Stimulated activated CD8-positive, alpha-beta memory T cell treated with anti-CD3 and anti-CD28 coated beads, Interleukin-4, amount 100 ng/mL, for 4 hours (primary cell): ENCODE results near the gene FLT4.
"Not testable (repeated sequence)": the region's sequence is repeated elsewhere in the genome, so short reads cannot be mapped to it uniquely, and the experiment has no call there.

Experiments used
- DNase-seq, 2 donors: peaks; one replicate each; pipeline ENCODE4 v3.0.0-alpha.2; 2020; ENCODE audit warnings: low read depth in 2 of 2, low spot score in 1 of 2

FLT4 gene

GRCh38 chr5:180670586-180671359 is 21.4 kb upstream of the FLT4 start:
- no peak for DNase-seq

DNA sequence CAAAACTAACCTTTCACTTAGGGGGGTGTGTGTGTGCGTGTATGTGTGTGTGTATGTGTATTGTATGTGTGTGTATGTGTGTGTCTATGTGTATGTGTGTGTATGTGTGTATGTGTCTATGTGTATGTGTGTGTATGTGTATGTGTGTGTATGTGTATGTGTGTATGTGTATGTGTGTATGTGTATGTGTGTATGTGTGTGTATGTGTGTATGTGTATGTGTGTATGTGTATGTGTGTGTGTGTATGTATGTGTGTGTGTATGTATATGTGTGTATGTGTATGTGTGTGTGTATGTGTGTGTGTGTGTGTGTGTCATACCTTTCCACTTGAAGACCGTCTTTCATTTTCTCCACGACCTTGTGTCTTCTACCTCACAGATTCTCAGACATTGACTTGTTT is 20.8 kb upstream of the FLT4 start:
- no peak for DNase-seq

DNA sequence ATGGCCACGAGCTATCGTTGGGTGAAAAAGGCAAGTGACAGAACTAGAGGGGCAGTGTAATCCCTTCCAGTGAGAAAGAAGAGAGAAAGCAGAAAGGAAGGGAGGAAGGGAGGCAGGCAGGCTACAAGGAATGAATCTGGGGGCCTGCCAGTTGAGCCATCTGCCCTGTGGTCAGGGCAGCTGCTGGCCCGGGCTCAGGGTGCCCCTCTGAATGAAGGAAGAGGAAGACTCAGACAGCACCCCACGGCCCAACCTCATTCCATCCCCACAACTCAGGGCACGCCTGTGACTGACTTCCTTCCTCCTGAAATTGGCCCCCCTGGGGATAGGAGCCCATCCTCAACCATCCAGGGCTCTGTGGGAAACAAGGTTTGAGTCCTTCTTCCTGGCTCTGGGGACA is 20.3 kb upstream of the FLT4 start:
- no peak for DNase-seq

DNA sequence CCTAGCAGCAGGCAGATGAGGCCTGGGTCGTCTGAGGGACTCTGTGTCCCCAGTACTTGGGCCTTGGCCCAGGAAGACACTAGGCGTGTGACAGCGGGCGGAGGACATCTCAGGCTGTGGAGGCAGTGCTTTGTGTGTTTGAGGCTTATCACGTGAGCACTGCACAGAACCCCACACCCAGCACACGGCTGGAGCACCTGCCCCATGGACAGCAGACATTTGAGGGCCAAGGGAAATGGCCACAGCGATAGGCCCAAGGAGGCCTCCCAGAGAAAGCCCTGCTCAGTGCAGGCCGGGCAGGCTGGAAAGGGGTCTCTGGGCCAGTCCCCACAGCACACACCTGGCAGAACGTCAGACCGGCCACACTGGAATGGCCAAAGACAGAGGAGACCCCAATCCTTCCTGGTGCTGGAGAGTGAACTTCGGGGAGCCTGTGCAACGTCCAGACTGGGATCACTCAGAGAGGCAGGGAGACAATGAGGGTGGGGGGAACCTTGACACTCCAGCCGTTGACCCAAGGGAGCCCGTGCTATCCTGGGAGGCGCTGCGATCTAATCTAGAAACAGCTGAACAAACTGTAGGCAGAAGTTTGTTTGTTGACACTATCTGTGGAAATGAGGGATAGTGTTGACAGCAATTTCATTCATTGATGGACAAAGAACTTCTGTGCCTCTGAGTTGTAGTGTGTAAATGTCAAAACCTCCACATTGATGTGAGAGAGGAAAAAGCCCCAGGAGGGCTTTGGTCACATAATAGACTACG is 19.6 kb upstream of the FLT4 start:
- DNase-seq, result no peak

GRCh38 chr5:180666812-180667211 is 17.4 kb upstream of the FLT4 start:
- no peak for DNase-seq

- DNase-seq, result no peak
Measured at GRCh38 chr5:180665682-180666404, 16.4 kb upstream of the FLT4 start.

DNA sequence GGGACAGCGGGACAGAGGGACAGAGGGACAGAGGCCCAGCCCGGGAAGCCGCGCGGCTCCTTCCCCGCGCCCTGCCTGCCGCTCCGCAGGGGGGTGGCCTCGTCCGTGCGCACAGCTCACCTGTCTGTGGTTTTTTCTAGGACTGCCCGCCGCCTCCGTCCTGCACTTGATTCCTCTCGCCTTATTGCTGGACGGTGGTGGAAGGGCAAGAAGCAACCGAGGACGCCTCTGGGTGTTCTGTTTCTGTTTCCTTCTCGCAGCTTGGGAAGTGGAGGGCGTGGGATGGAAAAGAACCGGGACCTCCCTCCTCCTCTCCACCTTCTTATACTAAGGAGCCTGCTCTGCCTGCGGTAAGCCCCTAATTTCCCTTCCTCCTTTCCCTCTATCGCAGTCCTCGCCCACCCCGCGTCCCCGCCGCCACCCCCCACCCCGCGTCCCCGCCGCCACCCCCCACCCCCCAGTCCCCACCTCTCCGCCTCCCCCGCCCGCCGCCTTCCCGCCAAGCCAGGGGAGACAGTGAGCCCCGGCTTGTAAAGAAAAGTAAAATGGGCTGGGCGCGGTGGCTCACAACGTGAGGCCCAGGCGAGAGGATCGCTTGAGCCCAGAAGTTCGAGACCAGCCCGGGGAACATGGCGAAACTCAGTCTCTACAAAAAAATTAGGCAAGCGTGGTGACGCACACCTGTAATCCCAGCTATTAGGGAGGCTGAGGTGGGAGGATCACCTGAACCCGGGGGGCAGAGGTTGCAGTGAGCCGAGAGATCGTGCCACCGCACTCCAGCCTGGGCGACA is 9.6 kb upstream of the FLT4 start:
- DNase-seq, result no peak

DNA sequence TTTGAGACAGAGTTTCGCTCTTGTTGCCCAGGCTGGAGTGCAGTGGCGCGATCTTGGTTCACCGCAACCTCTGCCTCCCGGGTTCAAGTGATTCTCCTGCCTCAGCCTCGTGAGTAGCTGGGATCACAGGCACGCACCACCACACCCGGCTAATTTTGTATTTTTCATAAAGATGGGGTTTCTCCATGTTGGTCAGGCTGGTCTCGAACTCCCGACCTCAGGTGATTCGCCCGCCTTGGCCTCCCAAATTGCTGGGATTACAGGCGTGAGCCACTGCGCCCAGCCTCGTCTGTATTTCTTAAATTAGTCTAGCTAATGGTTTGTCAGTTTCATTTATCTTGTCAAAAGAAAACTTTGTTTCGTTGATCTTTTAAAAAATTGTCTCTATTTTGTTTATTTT is 5.8 kb upstream of the FLT4 start:
- not testable (repeated sequence) for DNase-seq

DNA sequence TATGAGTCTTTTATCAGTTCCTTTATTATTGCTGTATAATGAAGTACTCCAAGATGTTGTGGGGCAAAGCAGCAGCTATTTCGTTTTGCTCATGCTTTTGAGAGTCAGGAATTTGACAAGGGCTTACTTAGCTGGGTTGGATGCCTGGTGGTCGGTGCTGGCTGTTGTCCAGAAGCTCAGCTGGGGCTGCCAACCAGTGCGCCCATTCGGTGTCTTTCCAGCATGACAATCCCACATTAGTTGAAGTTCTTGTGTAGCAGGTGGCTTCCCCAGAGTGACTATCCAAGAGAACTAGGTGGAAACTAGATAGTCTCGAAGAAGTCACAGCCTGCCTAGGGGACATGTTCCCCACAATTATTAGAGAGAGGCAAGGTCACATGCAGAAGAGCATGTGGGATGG is 3.4 kb upstream of the FLT4 start:
- no peak for DNase-seq

GRCh38 chr5:180652346-180652745 is 2.9 kb upstream of the FLT4 start:
- no peak for DNase-seq

DNA sequence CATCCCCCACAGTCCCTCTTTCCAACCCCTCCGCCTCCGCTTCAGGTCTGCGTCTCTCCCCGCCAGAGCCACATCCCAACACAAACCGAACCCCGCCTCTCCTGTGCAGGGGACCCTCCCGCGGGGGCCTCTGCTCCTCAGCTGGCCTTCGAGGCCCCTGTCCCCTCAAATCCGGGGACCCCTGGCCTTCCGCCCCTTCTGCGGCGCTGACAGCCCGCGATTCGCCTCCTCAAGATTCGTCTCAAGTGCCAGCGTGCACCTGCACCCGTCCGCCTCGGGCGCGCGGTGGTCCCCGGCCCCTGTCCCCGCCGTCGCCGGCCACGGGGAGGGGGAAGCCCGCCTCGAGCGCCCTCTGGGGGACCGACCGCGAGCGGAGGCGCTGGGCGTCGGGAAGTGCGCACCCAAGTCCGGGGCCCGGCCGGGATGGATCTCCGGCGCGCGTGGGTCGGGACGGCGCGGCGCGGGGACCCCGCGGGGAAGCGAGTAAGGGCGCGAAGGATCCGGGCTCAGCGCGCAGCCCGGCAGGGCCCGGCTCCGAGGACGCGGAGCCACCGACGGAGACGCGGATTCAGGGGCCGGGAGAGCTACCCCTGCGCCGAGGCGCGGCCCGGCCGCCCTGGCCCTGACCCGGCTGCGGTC is 623 bp downstream of the FLT4 start:
- no peak for DNase-seq

- DNase-seq, result no peak
Measured at GRCh38 chr5:180647941-180648500, 1.4 kb downstream of the FLT4 start.

DNA sequence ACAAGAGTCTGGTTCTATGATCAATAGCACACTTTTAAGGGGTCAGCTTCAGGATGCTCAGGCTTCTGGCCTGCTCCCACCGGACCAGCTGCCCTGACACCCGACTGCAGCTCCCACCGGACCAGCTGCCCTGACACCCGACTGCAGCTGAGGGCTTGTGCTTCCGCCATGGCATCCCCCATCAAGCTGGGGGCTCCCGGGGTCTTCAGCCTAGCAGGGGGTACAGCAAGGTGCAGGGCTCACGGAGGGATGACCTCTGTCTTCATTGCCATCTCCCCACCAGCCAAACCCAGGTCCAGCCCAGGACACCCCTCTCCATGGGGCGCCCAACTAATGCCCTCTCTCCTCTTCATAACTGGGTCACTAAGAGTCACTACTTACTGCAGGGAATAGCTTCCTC is 1.9 kb downstream of the FLT4 start:
- DNase-seq, result no peak

- DNase-seq, result no peak
Measured at GRCh38 chr5:180646963-180647305, 2.5 kb downstream of the FLT4 start.

DNA sequence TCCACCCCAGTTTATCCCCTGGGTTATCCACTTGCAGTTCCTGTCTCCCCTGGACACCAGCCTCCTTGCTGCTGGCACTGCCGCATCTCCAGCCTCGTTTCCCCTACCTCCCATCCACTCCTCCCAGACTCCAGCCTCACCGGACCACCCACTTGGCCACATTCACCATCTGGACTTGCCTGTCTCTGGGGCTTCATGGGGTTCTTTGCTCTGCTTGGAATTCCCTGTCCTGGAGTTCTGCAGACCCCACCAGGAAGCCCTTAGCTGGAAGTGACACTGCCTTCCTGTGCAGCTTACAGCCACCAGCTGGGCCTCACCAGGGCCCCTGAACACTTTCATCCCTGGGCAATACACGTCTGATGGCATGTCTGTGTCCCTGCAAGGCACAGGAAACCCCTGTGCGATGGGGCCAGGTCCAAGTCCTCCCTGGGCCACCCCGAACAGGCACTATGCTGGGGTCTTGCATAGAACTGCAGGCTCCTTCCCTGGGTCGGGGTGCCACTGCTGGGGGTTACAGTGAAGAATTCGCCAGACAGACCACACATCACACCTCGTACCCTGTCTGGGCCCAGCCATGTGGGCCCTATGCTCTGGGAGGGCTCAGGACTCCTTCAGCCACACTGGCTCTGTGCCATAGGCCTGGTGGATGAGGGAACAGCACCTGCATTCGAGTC is 3.0 kb downstream of the FLT4 start:
- DNase-seq, result no peak

GRCh38 chr5:180645274-180646204 is 3.9 kb downstream of the FLT4 start:
- DNase-seq, result no peak

GRCh38 chr5:180644825-180645273 is 4.6 kb downstream of the FLT4 start:
- no peak for DNase-seq

GRCh38 chr5:180644129-180644824 is 5.1 kb downstream of the FLT4 start:
- DNase-seq, result no peak
